Ammon's horn (tissue), 1 donor: ENCODE data around the gene SRGAP3.

Experiments
- DNase-seq: peaks from one replicate; pipeline ENCODE4 v3.0.0-alpha.2; 2016; ENCODE audit warnings: low spot score

SRGAP3 gene

GRCh38 chr3:9142362-9142761 lies 107.1 kb downstream of the SRGAP3 start:
- DNase-seq: no peak

- DNase-seq: no peak
Observed at GRCh38 chr3:9141928-9142289, 107.5 kb downstream of the SRGAP3 start.

- DNase-seq: no peak
Observed at GRCh38 chr3:9139366-9139765, 110.1 kb downstream of the SRGAP3 start.

- no peak for DNase-seq
Observed at GRCh38 chr3:9137676-9138075, 111.8 kb downstream of the SRGAP3 start.

GRCh38 chr3:9136746-9137465 lies 112.5 kb downstream of the SRGAP3 start:
- no peak for DNase-seq

GRCh38 chr3:9135930-9136525 lies 113.4 kb downstream of the SRGAP3 start:
- DNase-seq: peak; percentile 65

- DNase-seq: no peak
Observed at GRCh38 chr3:9135526-9135925, 113.9 kb downstream of the SRGAP3 start.

GRCh38 chr3:9133656-9134055 lies 115.8 kb downstream of the SRGAP3 start:
- DNase-seq: no peak

GRCh38 chr3:9130345-9131305 lies 118.8 kb downstream of the SRGAP3 start:
- peak; percentile 66 for DNase-seq

- DNase-seq: no peak
Observed at GRCh38 chr3:9129365-9129764, 120.1 kb downstream of the SRGAP3 start.

- DNase-seq: no peak
Observed at GRCh38 chr3:9125278-9125951, 124.0 kb downstream of the SRGAP3 start.

GRCh38 chr3:9124730-9125129 lies 124.7 kb downstream of the SRGAP3 start:
- no peak for DNase-seq

GRCh38 chr3:9123840-9124239 lies 125.6 kb downstream of the SRGAP3 start:
- peak; percentile 37 for DNase-seq

- no peak for DNase-seq
Observed at GRCh38 chr3:9122732-9123364, 126.6 kb downstream of the SRGAP3 start.

GRCh38 chr3:9121366-9122001 lies 128.0 kb downstream of the SRGAP3 start:
- peak; percentile 48 for DNase-seq

- no peak for DNase-seq
Observed at GRCh38 chr3:9119331-9119730, 130.1 kb downstream of the SRGAP3 start.

GRCh38 chr3:9118222-9118621 lies 131.2 kb downstream of the SRGAP3 start:
- no peak for DNase-seq

GRCh38 chr3:9117220-9117619 lies 132.2 kb downstream of the SRGAP3 start:
- DNase-seq: no peak

- no peak for DNase-seq
Observed at GRCh38 chr3:9116336-9116735, 133.1 kb downstream of the SRGAP3 start.

GRCh38 chr3:9115336-9115735 lies 134.1 kb downstream of the SRGAP3 start:
- no peak for DNase-seq

- DNase-seq: no peak
Observed at GRCh38 chr3:9113040-9113439, 136.4 kb downstream of the SRGAP3 start.
